IMR-90 (cell line): ENCODE results near the gene HDHD3. TPM values are rescaled to one million over a fixed set of nuclear protein-coding genes. Genes with fewer than 3 reads are reported as not detected.

Experiments used
- ATAC-seq: fragments of 200-7000 bp; cut with Tn5 transposase; 2 replicates; pipeline ENCODE4 v1.9.1; 2020; ENCODE audit warnings: low read depth, mild to moderate bottlenecking, moderate library complexity
- BruUV-seq: library from RNA; stranded (reverse); fragments of 400-500 nt; replicated peaks from 2 replicates; lab custom pipeline; 2021; lab: Mats Ljungman, UMichigan
- CTCF ChIA-PET: fragments of 300-600 bp; formaldehyde crosslinking; extraction: SDS; loops from one replicate; lab custom pipeline; 2021; ENCODE audit warnings: antibody characterized with exemption; lab: Yijun Ruan, JAX
- POLR2A ChIA-PET: fragments of 300-600 bp; sonication (Branson Sonifier 250); formaldehyde crosslinking; loops from one replicate; lab custom pipeline; 2022; ENCODE audit warnings: antibody characterized with exemption; ENCODE audit not compliant: unreplicated experiment; lab: Charles Lee
- DNase-seq: peaks from one replicate; pipeline ENCODE4 v3.0.0; 2013
- H2AFZ ChIP-seq: replicated peaks from 2 replicates; pipeline ENCODE3; 2013; ENCODE audit warnings: low read length, mild to moderate bottlenecking; ENCODE audit not compliant: poor library complexity
- H2AK5ac ChIP-seq: 2 replicates; pipeline ENCODE4 v1.6.1; 2013; ENCODE audit warnings: low read depth, low read length, inconsistent platforms
- H2AK9ac ChIP-seq: replicated peaks from 2 replicates; pipeline ENCODE3; 2013; ENCODE audit warnings: mild to moderate bottlenecking, low read depth, low read length, moderate library complexity; ENCODE audit not compliant: poor library complexity
- H2BK120ac ChIP-seq: 2 replicates; pipeline ENCODE4 v1.6.1; 2013; ENCODE audit warnings: low read depth, low read length, inconsistent platforms
- H2BK15ac ChIP-seq: 3 replicates; pipeline ENCODE4 v1.6.1; 2013; ENCODE audit warnings: low read depth, low read length, inconsistent platforms
- H2BK20ac ChIP-seq: 2 replicates; pipeline ENCODE4 v1.6.1; 2013; ENCODE audit warnings: low read depth, mild to moderate bottlenecking, inconsistent platforms, low read length, moderate library complexity
- H2BK5ac ChIP-seq: 2 replicates; pipeline ENCODE4 v1.6.1; 2013; ENCODE audit warnings: mild to moderate bottlenecking, low read depth, low read length, inconsistent platforms; ENCODE audit not compliant: poor library complexity, severe bottlenecking
- H3K14ac ChIP-seq: replicated peaks from 2 replicates; pipeline ENCODE4 v1.6.1; 2013; ENCODE audit warnings: low read depth, low read length, inconsistent platforms
- H3K18ac ChIP-seq: 2 replicates; pipeline ENCODE4 v1.6.1; 2013; ENCODE audit warnings: low read depth, low read length, control low read depth
- H3K23ac ChIP-seq: 2 replicates; pipeline ENCODE4 v1.6.1; 2013; ENCODE audit warnings: low read depth, low read length, inconsistent platforms
- H3K27ac ChIP-seq: 2 replicates; pipeline ENCODE4 v1.5.1; 2013; ENCODE audit warnings: mild to moderate bottlenecking, control low read depth, low read length; ENCODE audit not compliant: insufficient read depth
- H3K27me3 ChIP-seq: 2 replicates; pipeline ENCODE4 v1.6.1; 2013; ENCODE audit warnings: low read length; ENCODE audit not compliant: control insufficient read depth, insufficient read depth
- H3K36me3 ChIP-seq: 2 replicates; pipeline ENCODE4 v1.6.1; 2013; ENCODE audit warnings: low read length, mixed read lengths; ENCODE audit not compliant: control insufficient read depth, insufficient read depth
- H3K4ac ChIP-seq: 2 replicates; pipeline ENCODE4 v1.6.1; 2013; ENCODE audit warnings: low read depth, low read length, inconsistent platforms
- H3K4me1 ChIP-seq: 2 replicates; pipeline ENCODE4 v1.6.1; 2013; ENCODE audit warnings: low read length, mixed read lengths; ENCODE audit not compliant: control insufficient read depth, insufficient read depth
- H3K4me2 ChIP-seq: 2 replicates; pipeline ENCODE4 v1.6.1; 2013; ENCODE audit warnings: low read depth, mild to moderate bottlenecking, control low read depth, low read length, moderate library complexity
- H3K4me3 ChIP-seq: 2 replicates; pipeline ENCODE4 v1.5.1; 2013; ENCODE audit warnings: low read depth, mild to moderate bottlenecking, control low read depth, low read length, moderate library complexity; ENCODE audit not compliant: insufficient read depth
- H3K56ac ChIP-seq: 2 replicates; pipeline ENCODE4 v1.6.1; 2013; ENCODE audit warnings: low read length, inconsistent platforms; ENCODE audit not compliant: insufficient read depth; ENCODE audit errors: extremely low read depth
- H3K79me1 ChIP-seq, 2 experiments: 2 replicates each; pipeline ENCODE4 v1.6.1; 2013; ENCODE audit warnings: low read length in 2 of 2, inconsistent platforms in 1 of 2, low read depth in 1 of 2
- H3K9ac ChIP-seq: 2 replicates; pipeline ENCODE4 v1.6.1; 2013; ENCODE audit warnings: low read depth, low read length, control low read depth
- H3K9me1 ChIP-seq: 2 replicates; pipeline ENCODE4 v1.6.1; 2013; ENCODE audit warnings: low read length, inconsistent platforms; ENCODE audit not compliant: insufficient read depth
- H3K9me3 ChIP-seq: 2 replicates; pipeline ENCODE4 v1.6.1; 2013; ENCODE audit warnings: low read length; ENCODE audit not compliant: control insufficient read depth, insufficient read depth
- H4K20me1 ChIP-seq: 2 replicates; pipeline ENCODE4 v1.6.1; 2013; ENCODE audit warnings: low read length, inconsistent platforms; ENCODE audit not compliant: insufficient read depth
- H4K5ac ChIP-seq: 2 replicates; pipeline ENCODE4 v1.6.1; 2013; ENCODE audit warnings: mild to moderate bottlenecking, low read depth, low read length, control low read depth
- H4K8ac ChIP-seq, 2 experiments: 2 replicates each; pipeline ENCODE4 v1.6.1; 2013; ENCODE audit warnings: low read depth in 2 of 2, low read length in 2 of 2, control low read depth in 1 of 2, inconsistent platforms in 1 of 2
- H4K91ac ChIP-seq: 2 replicates; pipeline ENCODE4 v1.6.1; 2013; ENCODE audit warnings: low read depth, low read length, inconsistent platforms; ENCODE audit not compliant: insufficient read depth
- BHLHE40 ChIP-seq: fragments of 150-350 bp; IDR thresholded peaks from 2 replicates; pipeline ENCODE4 v1.6.1; 2016; ENCODE audit warnings: mild to moderate bottlenecking, low read depth, low read length
- CEBPB ChIP-seq: IDR thresholded peaks from 2 replicates; pipeline ENCODE4 v1.6.1; 2012; ENCODE audit warnings: low read depth, low read length, improper control_type of control experiment
- CHD1 ChIP-seq: IDR thresholded peaks from 2 replicates; pipeline ENCODE4 v1.6.1; 2012; ENCODE audit warnings: low read depth, low read length, improper control_type of control experiment
- FOS ChIP-seq: fragments of 150-350 bp; IDR thresholded peaks from 2 replicates; pipeline ENCODE4 v1.6.1; 2016; ENCODE audit warnings: low read depth, low read length
- MAFK ChIP-seq: IDR thresholded peaks from 2 replicates; pipeline ENCODE4 v1.6.1; 2012; ENCODE audit warnings: low read depth, low read length, improper control_type of control experiment
- MAZ ChIP-seq: IDR thresholded peaks from 2 replicates; pipeline ENCODE4 v1.6.1; 2012; ENCODE audit warnings: low read depth, mild to moderate bottlenecking, low read length, improper control_type of control experiment, moderate library complexity, borderline replicate concordance
- MXI1 ChIP-seq: IDR thresholded peaks from 2 replicates; pipeline ENCODE4 v1.6.1; 2012; ENCODE audit warnings: low read depth, mild to moderate bottlenecking, low read length, moderate library complexity, borderline replicate concordance
- NFE2L2 ChIP-seq: fragments of 150-350 bp; IDR thresholded peaks from 2 replicates; pipeline ENCODE4 v1.6.1; 2016; ENCODE audit warnings: low read depth, mild to moderate bottlenecking, low read length
- POLR2A ChIP-seq: IDR thresholded peaks from 2 replicates; pipeline ENCODE4 v1.6.1; 2012; ENCODE audit warnings: mild to moderate bottlenecking, low read depth, low read length
- RAD21 ChIP-seq: IDR thresholded peaks from 2 replicates; pipeline ENCODE4 v1.6.1; 2012; ENCODE audit warnings: low read length, improper control_type of control experiment
- RCOR1 ChIP-seq: IDR thresholded peaks from 2 replicates; pipeline ENCODE4 v1.6.1; 2012; ENCODE audit warnings: mild to moderate bottlenecking, low read length, improper control_type of control experiment; ENCODE audit not compliant: insufficient replicate concordance
- RFX5 ChIP-seq: IDR thresholded peaks from 2 replicates; pipeline ENCODE4 v1.8.0; 2012; ENCODE audit warnings: low read depth, mild to moderate bottlenecking, low read length, moderate library complexity
- SMC3 ChIP-seq: fragments of 150-350 bp; IDR thresholded peaks from 2 replicates; pipeline ENCODE4 v1.6.1; 2016; ENCODE audit warnings: low read depth, mild to moderate bottlenecking, antibody characterized with exemption, low read length, moderate library complexity
- WGBS, 2 experiments: methylation state at CpG; one replicate each; pipeline versions ENCODE4 v1.1.5 to v1.1.7; 2013; ENCODE audit warnings: missing lambda C conversion rate in 2 of 2; ENCODE audit not compliant: insufficient read length in 1 of 2; ENCODE audit errors: extremely low coverage in 2 of 2; 5-methylcytosine and 5-hydroxymethylcytosine counted together
- dilution Hi-C: fragments of 300-500 bp; cut with HindIII; formaldehyde crosslinking; loops from one replicate; pipeline ENCODE4 v1.14.3; 2018; ENCODE audit warnings: low sequenced_read_pairs; ENCODE audit not compliant: unreplicated experiment
- in situ Hi-C: fragments of 300-500 bp; cut with MboI; formaldehyde crosslinking; loops from 3 replicates; pipeline ENCODE4 v1.14.3; 2019; ENCODE audit warnings: low sequenced_read_pairs, inconsistent platforms, mixed read lengths
- intact Hi-C: fragments of 100-400 bp; cut with micrococcal nuclease; formaldehyde crosslinking; loops from 2 replicates; pipeline ENCODE4 v1.10.0; 2022
- polyA plus RNA-seq, 3 experiments: library from polyadenylated mRNA; depleted of rRNA; stranded (reverse); fragments of >200 nt; gene quantifications; 2 replicates each; pipeline ENCODE4 v1.2.3, GENCODE V29; 2012; ENCODE audit warnings: low replicate concordance in 1 of 3
- total RNA-seq: library from RNA; depleted of rRNA; stranded (reverse); fragments of >200 nt; gene quantifications from 2 replicates; pipeline ENCODE4 v1.2.3, GENCODE V29; 2012
- TF ChIP-seq, protein P1 (sequence below): fragments of 150-350 bp; IDR thresholded peaks from 2 replicates; pipeline ENCODE4 v1.6.1; 2017; ENCODE audit warnings: mild to moderate bottlenecking, antibody characterized with exemption, low read length, low read depth
- TF ChIP-seq, protein P2 (sequence below): conservative IDR thresholded peaks from 2 replicates; pipeline ENCODE4 v1.5.1; 2012; ENCODE audit warnings: mild to moderate bottlenecking, low read depth, low read length, improper control_type of control experiment
- TF ChIP-seq, protein P3 (sequence below): fragments of 150-350 bp; IDR thresholded peaks from 2 replicates; pipeline ENCODE4 v1.6.1; 2016; ENCODE audit warnings: low read depth, mild to moderate bottlenecking, low read length, moderate library complexity, borderline replicate concordance

HDHD3 gene
- total and polyA plus RNA-seq, 2 of the 4 experiments (the other 2 are of a cell fraction), result 7.0 to 8.6 TPM

DNA sequence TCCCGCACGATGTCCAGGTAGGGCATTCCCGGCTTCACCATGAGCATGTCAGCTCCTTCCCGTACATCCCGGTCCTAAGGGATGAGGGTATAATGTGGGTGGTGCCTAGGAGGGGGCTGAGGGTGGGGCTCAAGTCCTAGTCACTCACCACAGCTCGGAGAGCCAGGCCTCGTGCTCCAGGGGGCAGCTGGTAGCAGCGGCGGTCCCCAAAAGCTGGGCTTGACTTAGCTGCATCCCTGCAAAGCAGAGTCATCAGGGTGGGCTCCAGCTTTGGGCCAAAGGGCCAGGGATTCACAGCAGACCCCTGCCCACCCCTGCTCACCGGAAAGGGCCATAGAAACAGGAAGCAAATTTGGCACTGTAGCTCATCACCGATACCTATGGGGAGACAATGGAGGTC, 12.7 kb upstream of the HDHD3 start:
- Histone ChIP-seq H3K18ac (no peak overlapping the region), H3K4me2 (no peak overlapping the region), H2BK15ac (no peak overlapping the region), H4K91ac (no peak overlapping the region), H2AFZ (peak overlapping the region; percentile 21), H3K9me1 (peaks cover 3% of the 10 kb centered on the region; the same call in 1 of the 2 replicates), H3K27me3 (no peaks in the 10 kb centered on the region), H4K5ac (no peak overlapping the region), H2BK120ac (no peak overlapping the region), H3K4ac (no peak overlapping the region), H3K23ac (no peak overlapping the region), H4K20me1 (no peaks in the 10 kb centered on the region), H3K14ac (no peak overlapping the region), H2BK20ac (no peak overlapping the region), H4K8ac (no peak overlapping the region), H3K4me1 (no peaks in the 10 kb centered on the region), H3K9me3 (no peaks in the 10 kb centered on the region), H3K9ac (no peak overlapping the region), H3K79me1 (no peaks in the 10 kb centered on the region), H2AK9ac (no peak overlapping the region), H2AK5ac (no peak overlapping the region), H3K56ac (no peak overlapping the region), H2BK5ac (no peak overlapping the region), H3K36me3 (peaks cover 49% of the 10 kb centered on the region), H3K27ac (no peak overlapping the region), H3K4me3 (no peak overlapping the region)
- no peak for ATAC-seq
- intact Hi-C loops, result no loop called here
- TF ChIP-seq, protein P1, sequence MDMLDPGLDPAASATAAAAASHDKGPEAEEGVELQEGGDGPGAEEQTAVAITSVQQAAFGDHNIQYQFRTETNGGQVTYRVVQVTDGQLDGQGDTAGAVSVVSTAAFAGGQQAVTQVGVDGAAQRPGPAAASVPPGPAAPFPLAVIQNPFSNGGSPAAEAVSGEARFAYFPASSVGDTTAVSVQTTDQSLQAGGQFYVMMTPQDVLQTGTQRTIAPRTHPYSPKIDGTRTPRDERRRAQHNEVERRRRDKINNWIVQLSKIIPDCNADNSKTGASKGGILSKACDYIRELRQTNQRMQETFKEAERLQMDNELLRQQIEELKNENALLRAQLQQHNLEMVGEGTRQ, result no peak
- TF ChIP-seq MXI1 (no peak), CHD1 (no peak), FOS (no peak), SMC3 (no peak), MAZ (no peak), CEBPB (no peak), RAD21 (no peak), POLR2A (no peak), MAFK (no peak), RCOR1 (no peak), BHLHE40 (no peak), RFX5 (no peak), NFE2L2 (no peak)
- TF ChIP-seq, protein P2, sequence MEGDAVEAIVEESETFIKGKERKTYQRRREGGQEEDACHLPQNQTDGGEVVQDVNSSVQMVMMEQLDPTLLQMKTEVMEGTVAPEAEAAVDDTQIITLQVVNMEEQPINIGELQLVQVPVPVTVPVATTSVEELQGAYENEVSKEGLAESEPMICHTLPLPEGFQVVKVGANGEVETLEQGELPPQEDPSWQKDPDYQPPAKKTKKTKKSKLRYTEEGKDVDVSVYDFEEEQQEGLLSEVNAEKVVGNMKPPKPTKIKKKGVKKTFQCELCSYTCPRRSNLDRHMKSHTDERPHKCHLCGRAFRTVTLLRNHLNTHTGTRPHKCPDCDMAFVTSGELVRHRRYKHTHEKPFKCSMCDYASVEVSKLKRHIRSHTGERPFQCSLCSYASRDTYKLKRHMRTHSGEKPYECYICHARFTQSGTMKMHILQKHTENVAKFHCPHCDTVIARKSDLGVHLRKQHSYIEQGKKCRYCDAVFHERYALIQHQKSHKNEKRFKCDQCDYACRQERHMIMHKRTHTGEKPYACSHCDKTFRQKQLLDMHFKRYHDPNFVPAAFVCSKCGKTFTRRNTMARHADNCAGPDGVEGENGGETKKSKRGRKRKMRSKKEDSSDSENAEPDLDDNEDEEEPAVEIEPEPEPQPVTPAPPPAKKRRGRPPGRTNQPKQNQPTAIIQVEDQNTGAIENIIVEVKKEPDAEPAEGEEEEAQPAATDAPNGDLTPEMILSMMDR, result no peak
- TF ChIP-seq, protein P3, sequence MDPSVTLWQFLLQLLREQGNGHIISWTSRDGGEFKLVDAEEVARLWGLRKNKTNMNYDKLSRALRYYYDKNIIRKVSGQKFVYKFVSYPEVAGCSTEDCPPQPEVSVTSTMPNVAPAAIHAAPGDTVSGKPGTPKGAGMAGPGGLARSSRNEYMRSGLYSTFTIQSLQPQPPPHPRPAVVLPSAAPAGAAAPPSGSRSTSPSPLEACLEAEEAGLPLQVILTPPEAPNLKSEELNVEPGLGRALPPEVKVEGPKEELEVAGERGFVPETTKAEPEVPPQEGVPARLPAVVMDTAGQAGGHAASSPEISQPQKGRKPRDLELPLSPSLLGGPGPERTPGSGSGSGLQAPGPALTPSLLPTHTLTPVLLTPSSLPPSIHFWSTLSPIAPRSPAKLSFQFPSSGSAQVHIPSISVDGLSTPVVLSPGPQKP, result no peak
- in situ Hi-C loops, result no loop called here
- ChIA-PET CTCF (no interaction called here), POLR2A (no interaction called here)
- no peak for DNase-seq
- dilution Hi-C loops, result no loop called here
- WGBS, 2 experiments, result 95% methylated on average over 4 of the region's 11 CpGs; no CpG with 5 or more reads in 1 of the 2 experiments
- no TSS peak for BruUV-seq
